ENCODE measurements around the gene ZNF785.
A peak's percentile ranks its signal among the peaks of the same experiment; 100 is the strongest.
"Not testable (repeated sequence)": the region's sequence is repeated elsewhere in the genome, so short reads cannot be mapped to it uniquely, and the experiment has no call there.

The ZNF785 gene

DNA sequence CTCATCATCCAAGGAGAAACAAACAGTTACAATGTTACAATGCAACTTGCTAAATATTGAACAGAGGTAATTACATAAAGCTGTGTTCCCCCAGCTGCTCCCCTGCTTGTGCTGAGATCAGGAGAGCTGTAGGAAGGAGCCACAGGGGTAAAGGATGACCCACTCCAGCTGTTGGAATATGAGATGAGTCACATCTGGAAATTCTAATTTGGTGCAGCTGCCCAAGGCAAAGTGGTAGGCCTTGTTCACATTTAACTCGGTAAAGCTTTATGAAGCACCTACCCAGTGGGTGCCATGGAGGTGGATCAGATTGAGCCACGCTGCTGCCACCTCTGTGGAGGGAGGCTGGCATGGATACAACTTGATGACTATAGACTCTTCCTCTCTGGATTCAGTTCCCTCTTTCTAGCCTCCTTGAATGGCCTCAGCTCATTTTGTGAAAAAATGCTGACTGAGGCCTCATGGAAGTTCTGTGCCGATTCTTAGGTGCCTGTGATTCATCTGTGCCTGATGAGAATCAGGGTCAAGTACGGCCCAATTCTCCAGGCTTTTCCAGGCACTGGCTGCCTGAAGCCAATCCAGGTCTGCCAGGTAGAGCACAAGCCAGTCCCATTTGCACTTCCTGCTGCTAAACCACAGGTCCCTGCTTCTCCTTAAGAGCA, 17.2 kb upstream of the ZNF785 start:
- DNase-seq (ENCODE audit: low spot score), result peak; percentile 42

DNA sequence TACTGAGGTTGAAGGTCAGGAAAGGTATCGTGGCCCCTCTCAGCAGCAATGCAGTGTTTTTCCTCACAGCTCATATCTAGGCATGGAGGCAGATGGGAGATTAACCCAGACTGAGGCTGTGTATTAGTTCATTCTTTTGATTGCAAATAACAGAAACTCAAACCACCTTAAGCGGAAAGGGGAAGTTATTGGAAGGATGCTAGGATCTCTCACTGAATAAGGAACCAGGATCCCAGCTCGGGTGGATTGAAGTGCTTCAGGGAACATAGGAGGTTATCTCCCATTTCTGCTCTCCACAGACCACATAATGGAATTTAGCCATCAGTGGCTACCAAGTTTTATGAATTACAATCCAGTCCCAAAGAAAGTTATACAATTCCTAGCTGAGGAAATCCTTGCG, 16.5 kb upstream of the ZNF785 start:
- DNase-seq (ENCODE audit: low spot score), result no peak

DNA sequence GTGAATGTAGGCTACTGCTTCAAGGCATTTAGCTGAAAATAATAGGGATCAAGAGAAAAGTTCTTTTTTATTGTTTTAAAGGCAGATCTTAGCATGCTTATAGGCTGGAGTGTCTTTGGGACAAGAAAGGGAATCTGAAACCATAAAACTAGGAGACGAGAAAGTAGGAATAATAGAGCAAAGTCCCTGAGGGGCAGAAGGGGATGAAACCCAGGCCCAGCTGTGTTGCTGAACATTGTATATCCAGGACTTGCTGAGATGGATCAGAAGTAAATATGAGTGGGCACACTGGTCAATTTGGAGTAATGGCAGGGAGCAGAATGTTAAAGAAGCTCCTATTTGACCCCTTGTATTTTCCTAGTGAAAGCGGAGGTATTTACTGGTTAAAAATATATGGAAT, 15.4 kb upstream of the ZNF785 start:
- DNase-seq (ENCODE audit: low spot score), result no peak

DNA sequence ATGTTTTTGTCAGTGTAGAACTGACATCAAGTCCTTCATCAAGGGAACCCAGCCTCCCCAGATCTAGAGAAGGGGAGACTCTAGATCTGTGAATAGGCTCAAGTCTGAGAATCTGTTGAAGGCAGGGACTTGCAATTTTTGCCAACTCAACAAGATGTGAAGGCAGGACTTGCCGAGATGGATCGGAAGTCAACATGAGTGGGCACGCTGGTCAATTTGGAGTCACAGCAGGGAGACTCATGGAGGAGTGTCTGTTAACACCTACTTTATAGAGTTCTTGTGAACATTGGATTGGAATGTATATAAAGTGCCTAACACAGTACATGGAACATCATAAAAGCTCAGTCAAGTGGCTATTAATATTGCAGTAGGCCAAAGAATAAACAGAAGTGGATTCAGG, 14.7 kb upstream of the ZNF785 start:
- DNase-seq (ENCODE audit: low spot score), result no peak

DNA sequence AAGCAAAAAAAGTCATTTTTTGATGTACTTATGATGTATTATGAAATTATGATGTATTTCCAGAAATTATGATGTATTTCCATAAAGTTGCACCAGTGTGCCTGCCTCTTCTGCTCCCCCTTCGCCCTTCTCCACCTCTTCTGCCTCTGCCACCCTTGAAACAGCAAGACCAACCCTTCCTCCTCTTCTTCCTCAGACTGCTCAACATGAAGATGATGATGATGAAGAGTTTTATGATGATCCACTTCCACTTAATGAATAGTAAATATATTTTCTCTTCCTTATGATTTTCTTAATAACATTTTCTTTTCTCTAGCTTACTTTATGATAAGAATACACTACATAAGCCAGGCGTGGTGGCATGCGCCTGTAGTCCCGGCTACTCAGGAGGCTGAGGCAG, 7.4 kb upstream of the ZNF785 start:
- no peak for DNase-seq (ENCODE audit: low spot score)

DNA sequence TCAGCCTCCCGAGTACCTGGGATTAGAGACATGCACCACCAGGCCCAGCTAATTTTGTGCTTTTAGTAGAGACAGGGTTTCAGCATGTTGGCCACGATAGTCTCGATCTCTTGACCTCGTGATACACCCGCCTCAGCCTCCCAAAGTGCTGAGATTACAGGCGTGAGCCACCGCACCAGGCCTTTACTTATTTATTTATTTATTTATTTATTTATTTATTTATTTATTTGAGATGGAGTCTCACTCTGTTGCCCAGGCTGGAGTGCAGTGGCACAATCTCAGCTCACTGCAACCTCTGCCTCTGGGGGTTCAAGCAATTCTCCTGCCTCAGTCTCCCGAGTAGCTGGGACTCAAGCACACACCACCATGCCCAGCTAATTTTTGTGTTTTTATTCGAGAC, 5.4 kb upstream of the ZNF785 start:
- DNase-seq (ENCODE audit: low spot score), result not testable (repeated sequence)

DNA sequence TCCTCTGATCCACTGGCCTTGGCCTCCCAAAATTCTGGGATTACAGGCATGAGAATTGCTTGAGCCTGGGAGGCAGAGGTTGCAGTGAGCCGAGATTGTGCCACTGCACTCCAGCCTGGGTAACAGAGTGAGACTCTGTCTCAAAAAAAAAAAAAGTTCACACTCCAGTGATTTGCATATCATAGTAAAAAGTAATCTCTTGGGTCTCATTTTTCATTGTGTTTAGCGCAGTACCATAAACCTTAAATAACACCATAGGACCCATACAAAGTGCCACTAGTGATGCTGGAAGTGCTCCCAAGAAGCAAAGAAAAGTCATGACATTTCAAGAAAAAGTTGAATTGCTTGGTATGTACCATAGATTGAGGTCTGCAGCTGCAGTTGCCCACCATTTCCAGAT, 4.1 kb upstream of the ZNF785 start:
- DNase-seq (ENCODE audit: low spot score), result not testable (repeated sequence)

DNA sequence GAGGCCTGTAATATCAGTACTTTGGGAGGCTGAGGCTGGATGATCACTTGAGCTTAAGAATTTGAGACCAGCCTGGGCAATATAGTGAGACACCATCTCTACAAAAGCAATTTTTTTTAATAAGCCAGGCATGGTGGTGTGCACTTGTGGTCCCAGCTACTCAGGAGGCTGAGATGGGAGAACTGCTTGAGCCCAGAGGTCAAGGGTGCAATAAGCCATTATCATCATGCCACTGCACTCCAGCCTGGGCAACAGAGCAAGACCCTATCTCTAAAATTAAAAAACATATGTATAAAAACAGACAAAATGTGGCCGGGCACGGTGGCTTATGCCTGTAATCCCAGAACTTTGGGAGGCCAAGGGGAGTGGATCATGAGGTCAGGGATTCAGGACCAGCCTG, 3.2 kb upstream of the ZNF785 start:
- DNase-seq (ENCODE audit: low spot score), result no peak

DNA sequence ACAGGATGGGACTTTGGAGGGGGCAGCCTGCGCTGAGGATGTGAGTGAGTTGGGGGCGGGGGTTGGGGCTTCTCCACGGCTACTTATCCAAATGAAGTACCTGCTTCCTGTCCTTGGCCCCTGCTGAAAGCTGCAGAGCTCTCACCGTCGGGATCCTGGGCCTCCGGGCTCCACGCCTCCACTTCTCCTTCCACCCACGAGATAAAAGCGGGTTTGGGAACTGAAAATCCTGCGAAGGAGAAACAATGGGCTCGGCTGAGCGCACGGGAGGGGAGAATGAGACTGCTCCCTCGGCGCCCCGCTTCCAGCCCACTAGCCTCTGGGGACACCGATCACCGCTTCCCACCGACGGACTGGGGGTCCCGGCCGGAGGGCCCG, 486 bp downstream of the ZNF785 start:
- peak; percentile 28 for DNase-seq (ENCODE audit: low spot score)

DNA sequence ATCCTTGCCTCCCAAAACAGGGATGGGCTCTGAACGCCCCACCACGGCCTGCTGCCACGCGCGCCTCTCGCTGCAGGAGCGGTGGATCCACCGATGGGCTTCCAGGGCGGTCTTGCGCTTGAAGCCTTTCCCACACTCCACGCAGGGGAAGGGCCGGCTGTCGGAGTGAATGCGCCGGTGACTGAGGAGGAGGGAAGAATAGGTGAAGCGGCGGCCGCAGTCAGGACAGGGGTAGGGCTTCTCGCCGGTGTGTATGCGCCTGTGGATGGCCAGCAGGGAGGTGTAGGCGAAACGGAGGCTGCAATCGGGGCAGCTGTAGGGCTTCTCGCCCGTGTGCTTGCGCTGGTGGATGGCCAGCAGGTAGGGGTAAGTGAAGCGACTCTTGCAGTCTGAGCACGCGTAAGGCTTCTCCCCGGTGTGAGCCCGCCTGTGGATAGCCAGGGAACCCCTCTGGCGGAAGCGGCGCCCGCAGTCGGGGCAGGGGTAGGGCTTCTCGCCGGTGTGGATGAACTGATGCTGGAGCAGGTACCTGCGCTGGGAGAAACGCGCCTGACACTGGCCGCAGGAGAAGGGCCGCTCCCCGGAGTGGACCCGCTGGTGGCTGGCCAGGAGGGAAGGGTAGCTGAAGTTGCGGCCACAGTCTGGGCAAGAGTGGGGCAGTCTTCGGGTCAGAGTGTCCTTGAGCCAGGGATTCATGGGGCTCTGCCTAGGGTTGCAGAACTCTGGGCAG, 2.7 kb downstream of the ZNF785 start:
- DNase-seq (ENCODE audit: low spot score), result no peak

DNA sequence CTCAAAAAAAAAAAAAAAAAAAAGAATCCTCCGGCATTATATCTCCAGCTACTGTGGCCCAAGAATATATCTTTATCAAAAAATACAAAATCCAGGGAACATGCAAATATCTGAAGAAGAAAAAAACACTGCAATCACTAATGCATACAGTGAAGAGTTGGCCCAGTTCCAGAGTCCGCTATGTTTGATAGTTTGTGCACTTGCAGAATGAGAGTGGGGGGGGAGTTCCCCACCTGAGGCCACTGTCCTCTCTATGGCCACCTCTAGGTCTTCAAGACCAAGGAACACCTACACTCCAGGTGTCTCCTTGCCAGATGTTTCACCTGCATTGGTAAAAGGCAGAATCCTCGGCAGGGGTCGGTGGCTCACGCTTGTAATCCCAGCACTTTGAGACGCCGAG, 4.0 kb downstream of the ZNF785 start:
- no peak for DNase-seq (ENCODE audit: low spot score)

DNA sequence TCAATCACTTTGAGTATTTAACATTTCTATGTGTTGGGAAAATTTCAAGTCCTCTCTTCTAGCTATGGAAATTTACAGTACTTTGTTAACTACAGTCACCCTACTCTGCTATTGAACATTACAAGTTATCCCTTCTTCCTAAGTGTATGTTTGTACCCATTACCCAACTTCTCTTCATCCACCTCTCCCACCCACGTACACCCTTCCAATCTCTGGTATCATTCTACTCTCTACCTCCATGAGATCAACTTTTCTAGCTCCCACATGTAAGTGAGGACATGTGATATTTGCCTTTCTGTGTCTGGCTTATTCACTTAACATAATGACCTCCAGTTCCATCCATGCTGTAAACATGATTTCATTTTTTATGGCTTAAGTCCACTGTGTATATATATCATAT, 10.8 kb downstream of the ZNF785 start:
- no peak for DNase-seq (ENCODE audit: low spot score)

DNA sequence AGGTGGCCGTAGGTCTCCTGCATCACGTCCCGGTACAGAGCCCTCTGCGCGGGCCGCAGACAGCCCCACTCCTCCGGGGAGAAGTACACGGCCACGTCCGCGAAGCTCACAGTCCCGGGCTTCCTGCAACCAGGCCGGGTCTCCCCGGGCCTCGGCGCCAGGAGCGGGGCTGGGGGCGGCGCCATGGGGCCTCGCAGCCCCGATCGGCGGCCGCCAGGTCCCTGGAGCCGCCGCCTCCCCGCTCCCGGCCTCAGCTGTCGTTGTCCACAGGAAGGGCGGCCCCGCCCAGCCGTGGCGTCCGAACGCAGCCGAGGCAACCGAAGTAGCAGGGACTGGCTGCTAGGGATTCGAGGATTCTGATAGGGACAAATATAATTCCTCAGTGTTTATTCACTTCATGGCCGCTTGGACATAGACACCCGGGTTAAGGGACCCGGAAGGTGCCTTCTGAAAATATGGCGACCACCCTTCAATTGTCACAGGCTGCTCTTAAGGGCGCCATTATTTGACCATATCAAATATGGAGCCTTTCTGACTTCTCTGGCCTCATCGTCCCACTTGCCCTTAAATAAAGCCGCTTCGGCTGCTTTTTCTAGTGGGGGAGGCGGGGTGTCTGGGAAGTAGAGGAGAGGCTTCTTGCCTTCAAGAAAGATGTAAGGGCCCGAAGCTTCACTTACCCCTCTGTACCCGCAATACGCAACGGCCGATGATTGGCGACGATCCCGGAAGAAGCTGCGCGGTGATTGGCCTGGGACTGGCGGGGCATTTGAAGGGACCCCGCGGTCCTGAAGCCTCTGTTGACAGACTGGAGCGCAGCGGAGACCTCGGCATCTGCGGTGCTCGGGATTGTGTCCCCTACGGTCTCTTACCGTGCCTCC, 13.8 kb downstream of the ZNF785 start, which contains the start of gene ZNF688:
ZNF688 (minus strand) TSS at position 270 of the 878 bp plus-strand sequence; CDS start at position 185, 85 bp downstream.
- peak; percentile 97 for DNase-seq (ENCODE audit: low spot score)

DNA sequence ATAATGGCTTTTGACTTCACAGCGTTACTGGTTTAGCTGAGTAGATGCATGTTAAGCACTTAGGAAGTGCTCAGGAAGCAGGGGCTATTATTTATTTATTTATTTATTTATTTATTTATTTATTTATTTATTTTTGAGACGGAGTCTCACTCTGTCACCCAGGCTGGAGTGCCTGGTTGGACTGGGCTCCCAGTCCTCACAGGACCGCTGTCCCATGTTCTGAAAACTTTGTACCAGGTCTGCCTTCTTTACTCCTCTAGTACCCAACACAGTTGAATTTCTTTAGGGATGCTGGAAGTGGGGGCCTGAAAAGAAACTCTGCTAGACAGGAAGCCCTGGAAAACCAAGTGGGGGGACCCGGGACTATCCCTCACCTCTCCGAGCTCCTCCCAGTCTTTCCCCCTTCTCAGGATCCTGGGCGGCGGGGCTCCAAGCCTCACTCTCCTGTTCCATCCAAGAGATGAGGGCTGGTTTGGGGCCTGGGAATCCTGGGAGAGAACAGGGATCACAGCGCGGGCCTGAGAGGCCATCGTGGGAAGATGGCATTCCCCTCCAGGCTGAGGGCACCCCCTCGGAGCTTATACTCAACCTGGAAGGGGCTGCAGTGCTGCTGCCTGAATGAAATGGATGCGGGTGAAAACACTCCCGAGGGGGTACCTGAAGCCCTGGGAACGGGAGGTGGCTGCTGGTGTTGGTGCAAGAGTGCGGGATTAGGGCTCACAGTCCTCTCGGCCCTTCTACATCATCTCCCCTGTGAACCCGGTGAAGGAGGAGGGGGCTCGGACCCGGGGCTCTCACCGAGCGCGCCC, 14.7 kb downstream of the ZNF785 start:
- DNase-seq (ENCODE audit: low spot score), result peak; percentile 28

DNA sequence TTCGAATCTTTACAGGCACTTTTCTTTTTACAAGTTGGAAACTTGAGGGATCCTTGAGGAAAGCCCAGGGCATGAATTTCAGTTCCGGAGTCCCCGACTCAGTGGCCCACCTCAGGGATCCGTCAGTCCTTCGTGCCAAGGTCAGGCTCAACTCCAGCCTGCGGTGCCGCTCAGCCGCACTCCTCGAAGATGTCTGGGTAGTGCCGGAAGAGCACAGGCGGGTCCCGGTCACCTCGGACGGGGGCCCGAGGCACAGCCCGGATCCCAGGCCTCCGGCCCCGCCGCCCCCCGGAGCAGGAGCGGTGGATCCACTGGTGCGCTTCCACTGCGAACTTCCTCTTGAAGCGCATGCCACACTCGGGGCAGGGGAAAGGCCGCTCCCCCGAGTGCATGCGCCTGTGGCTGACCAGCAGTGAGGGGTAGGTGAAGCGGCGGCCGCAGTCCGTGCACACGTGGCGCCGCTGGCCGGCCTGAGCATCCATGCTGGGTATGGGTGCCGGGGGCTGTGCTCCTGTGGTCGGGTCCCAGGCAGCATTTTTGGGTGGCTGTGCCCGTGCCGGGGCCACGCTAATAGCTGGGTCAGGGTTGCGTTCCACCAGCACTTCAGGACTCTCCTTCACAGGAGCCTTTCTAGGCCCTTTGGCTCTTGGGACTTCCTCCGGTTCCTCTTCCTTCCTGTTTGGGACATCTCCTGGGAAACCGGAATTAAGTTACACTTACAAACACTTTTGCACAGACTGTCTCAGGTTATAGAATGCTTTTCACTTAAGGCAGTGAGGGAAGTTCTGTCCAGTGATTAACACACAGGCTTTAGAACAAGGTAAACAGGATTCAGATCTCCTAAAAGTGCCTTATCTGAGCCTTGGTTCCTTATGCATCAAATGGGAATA, 15.5 kb downstream of the ZNF785 start:
- no peak for DNase-seq (ENCODE audit: low spot score)

DNA sequence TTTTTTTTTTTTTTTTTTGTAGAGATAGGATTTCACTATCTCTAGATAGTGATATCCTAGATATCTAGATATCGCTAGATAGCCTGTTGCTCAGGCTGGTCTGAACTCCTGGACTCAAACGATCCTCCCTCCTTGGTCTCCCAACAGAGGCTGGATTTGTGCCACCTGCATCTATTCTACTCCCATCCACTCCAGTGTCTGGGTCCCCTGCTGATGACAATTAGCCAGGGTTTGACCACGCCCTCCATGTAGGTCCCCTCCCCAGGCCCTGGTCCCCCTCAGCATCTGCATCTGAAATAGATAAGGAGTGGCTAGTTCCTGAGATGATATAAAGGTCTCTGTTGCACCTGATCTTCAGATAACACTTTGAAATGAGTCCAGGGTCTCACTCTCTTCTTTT, 16.2 kb downstream of the ZNF785 start:
- DNase-seq (ENCODE audit: low spot score), result no peak

DNA sequence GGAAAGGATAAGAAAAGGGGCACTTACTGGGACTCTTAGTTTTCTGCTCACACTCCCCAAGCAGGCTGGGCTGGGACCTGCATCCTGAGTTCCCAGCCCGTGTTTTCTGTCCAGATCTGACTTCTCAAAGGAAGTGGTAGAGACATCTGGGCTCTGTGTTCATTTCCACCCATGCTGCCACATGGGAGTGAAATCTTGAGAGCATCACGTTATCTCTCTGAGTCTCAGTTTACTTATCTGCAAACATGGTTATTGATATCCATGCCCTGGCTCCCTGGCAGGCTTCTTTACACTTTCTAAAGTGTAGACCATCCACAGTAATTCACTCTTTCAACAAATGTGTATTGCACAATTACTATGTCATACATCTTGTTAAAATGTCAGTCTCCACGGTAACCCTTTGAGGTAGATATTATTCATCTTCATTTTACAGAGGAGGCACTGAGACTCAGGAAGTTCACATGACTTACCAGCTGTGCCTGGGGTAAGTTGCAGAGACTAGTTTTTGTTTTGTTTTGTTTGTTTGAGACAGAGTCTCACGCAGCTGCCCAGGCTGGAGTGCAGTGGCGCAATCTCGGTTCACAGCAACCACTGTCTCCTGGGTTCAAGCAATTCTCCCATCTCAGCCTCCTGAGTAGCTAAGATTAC, 17.4 kb downstream of the ZNF785 start:
- no peak for DNase-seq (ENCODE audit: low spot score)

DNA sequence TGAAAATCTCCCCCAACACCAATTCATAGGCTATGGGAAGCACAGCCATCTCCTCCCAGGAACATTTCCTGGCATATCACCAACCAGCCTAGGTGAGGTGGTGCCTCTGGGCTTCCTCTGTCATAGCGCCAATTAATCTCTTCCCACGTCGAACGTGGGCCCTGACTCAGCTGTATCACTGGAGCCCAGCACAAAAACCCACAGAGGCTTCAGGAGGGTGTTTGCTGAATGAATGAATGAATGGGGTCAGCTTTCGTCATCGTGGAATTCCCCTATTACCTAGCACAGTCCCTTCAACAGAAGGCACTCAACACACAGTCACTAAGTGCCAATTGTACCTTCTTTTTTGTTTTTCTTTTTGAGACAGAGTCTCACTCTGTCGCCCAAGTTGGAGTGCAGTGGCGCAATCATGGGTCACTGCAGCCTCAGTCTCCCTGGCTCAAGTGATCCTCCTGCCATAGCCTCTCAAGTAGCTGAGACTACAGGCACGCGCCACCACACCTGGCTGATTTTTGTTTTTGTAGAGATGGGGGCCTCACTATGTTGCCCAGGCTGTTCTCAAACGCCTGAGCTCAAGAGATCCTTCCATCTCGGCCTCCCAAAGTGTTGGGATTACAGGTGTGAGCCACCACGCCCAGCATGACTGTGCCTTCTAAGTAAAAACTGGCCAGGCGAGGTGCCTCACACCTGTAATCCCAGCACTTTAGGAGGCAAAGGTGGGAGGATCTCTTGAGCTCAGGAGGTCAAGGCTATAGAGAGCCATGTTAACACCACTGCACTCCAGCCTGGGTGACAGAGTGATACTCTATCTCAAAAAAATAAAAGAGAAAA, 18.1 kb downstream of the ZNF785 start:
- DNase-seq (ENCODE audit: low spot score), result no peak

DNA sequence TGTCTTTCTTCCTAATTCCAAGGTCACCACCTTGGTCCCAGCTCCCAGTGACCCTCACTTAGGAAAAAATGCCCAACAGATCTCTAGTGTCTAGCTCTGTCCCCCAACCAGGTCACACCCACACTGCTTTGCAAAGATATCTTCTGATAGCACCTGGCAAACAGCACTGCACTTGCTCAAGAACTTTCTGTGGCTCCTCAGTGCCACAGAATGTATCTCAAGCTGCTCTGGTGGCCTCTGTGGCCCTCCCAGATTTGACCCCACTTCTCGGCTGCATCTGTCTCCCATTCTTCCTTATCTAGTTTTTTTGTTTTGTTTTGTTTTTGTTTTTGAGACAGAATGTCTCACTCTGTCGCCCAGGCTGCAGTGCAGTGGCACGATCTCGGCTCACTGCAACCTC, 19.0 kb downstream of the ZNF785 start:
- DNase-seq (ENCODE audit: low spot score), result no peak

DNA sequence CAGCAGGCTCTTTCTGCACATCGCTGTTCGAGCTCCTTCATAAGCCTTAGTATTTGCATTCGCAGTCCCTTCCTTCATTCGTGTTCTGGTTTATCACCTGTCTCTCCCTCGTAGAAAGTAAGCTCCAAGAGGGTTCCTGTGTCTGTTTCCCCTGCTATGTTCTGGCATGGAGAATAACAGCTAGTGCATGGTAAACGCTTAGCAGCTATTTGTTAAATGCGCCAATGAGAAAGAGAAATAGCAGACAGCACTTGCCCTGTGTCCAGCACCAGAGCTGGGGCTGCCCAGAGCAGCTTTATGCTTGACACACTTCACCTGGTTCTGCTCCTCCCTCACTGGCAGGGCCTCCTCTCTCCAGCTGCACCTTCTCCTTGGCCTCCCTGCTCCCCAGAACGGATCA, 19.5 kb downstream of the ZNF785 start:
- no peak for DNase-seq (ENCODE audit: low spot score)
